G401 (cell line): Measurements from ENCODE around the gene SPRY4. TPM values are rescaled to one million over a fixed set of nuclear protein-coding genes. Genes with fewer than 3 reads are reported as not detected.
"Not testable (repeated sequence)": the region's sequence is repeated elsewhere in the genome, so short reads cannot be mapped to it uniquely, and the experiment has no call there.

ENCODE experiments used
- DNase-seq: peaks from one replicate; pipeline ENCODE4 v3.0.0-alpha.2; 2015; ENCODE audit warnings: low spot score
- in situ Hi-C: cut with HindIII; loops from 2 replicates; pipeline ENCODE4 v1.10.0; 2016; ENCODE audit warnings: low sequenced_read_pairs, mixed read lengths
- total RNA-seq: library from RNA; depleted of rRNA; stranded (reverse); fragments of >200 nt; shearing (Covaris generic); gene quantifications from 2 replicates; pipeline ENCODE4 v1.2.3, GENCODE V29; 2014; rRNA removed

The SPRY4 gene, protein sequence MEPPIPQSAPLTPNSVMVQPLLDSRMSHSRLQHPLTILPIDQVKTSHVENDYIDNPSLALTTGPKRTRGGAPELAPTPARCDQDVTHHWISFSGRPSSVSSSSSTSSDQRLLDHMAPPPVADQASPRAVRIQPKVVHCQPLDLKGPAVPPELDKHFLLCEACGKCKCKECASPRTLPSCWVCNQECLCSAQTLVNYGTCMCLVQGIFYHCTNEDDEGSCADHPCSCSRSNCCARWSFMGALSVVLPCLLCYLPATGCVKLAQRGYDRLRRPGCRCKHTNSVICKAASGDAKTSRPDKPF
- 6.5 and 7.9 TPM in 2 replicates for total RNA-seq

DNA sequence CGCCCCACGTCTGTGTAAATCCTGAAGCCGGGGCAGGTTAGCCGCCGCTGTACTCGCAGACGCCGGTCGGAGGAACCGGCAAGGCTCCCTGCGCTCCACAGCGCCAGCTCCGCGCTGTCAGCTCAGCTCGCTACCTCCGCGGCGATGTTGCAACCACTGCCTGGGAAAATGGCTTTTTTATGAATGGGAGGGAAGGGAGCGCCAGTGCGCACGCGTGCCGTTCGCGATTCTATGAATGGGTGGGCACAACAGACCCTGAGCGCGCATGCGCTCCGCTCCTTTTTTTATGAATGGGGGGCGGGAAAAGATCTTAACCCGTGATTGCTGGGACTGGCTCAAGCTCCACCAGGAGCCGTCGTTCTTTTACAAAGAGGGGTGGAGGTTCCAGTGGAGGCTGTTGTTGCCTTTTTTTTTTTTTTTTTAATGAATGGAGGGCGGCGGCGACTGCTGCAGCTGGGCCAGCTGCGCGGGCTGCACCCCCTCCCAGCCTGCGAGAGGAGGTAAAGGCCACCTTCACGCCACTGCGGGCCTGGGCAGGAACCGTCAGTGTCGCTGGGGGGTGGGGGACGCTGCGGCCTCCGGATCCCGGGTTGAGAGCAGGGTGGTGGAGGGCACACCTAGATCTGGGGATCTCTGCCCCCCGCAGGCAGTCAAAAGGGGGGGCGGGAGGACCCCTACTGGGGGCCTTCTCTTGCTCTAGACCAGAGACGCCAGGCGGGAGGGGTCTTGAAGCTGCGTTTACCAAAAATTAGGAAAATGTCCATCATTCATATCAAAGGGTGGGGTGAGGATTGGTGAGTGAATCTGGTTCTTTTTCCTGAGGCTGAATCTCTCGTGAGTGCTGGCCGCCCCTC is at the start of gene SPRY4:
SPRY4 (minus strand) TSS at position 151 of the 854 bp plus-strand sequence. CDS start 9,913 bp downstream, outside the sequence.
- in situ Hi-C loops, result loop anchor here (25.0 kb wide), 1 partner anchor 163 kb away; no protein-coding TSS in a partner anchor
- DNase-seq, result peak; percentile 95

DNA sequence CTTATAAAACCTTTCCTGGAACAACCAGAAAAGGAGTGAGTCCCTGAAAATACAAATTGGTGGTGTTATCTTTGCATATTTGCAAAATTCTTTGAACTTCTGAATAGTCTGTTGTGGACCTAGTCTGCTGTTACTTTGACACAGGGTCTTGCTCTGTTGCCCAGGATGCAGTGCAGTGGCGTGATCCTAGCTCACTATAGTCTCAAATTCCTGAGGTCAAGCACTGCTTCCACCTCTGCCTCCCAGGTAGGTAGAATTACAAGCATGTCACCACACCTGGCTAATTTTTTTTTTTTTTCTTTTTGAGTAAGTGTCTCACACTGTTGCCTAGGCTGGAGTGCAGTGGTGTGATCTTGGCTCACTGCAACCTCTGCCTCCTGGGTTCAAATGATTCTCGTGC is 43.7 kb upstream of the SPRY4 start:
- DNase-seq, result no peak
- in situ Hi-C loops, result loop anchor here (10.0 kb wide), 1 partner anchor 176 kb away; no protein-coding TSS in a partner anchor

DNA sequence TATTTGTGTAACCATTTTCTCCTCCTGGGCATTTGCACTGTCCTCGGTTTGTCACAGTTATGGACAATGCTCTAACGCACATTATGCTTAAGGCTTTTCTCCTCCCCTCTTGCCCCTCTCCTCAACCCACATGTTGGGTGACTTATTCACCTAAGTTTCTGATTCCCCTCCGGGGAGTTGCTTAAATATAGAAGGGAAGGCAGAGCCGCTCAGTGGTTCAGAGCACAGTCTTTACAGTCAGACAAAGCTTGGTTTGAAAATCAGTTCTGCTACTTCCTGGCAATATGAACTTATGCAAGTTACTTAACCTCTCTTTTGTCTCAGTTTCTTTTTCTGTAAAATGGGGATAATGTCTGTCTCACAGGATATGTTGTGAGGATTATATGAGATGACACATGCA is 41.2 kb upstream of the SPRY4 start:
- in situ Hi-C loops, result loop anchor here (10.0 kb wide), 1 partner anchor 179 kb away; no protein-coding TSS in a partner anchor

DNA sequence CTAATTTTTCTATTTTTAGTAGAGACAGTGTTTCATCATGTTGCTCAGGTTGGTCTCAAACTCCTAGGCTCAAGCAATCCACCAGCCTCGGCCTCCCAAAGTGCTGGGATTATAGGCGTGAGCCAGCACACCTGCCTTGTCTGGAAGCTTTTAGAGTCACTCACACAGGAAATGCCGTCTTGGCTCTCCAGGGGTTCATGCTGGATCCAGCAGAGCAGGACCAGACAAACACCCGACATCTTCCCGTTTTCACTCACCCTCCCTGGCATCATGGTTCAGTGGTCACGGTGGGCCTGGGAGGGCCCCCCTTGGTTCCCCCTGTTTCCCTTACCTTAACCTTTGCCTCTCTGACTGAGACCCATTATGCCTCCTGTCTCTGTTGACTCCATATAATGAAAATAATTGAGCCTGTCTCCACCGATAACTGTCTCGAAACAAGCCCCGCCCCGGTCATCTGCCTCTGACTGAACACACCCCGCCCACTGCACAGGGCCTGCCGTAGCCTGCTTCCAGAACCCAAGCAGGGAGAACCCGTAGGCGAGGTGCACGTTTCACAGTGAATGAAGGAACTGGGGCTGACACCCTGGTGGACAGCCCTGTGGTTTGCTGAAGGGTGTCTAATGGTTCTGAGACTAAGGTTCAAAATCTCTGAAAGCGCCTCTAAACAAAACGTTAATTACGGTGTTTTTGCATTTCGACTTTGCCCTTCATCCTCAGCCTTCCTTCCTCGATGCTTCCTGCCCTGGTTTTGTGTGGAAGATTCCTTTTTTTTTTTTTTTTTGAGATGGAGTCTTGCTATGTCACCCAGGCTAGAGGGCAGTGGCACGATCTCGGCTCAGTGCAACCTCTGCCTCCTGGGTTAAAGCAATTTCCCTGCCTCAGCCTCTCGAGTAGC is 39.7 kb upstream of the SPRY4 start:
- DNase-seq, result peak; percentile 88
- in situ Hi-C loops, result loop anchor here (10.0 kb wide), 1 partner anchor 180 kb away; no protein-coding TSS in a partner anchor

More for the DNA sequence above, 41.2 kb upstream of the SPRY4 start:
- DNase-seq, result no peak

DNA sequence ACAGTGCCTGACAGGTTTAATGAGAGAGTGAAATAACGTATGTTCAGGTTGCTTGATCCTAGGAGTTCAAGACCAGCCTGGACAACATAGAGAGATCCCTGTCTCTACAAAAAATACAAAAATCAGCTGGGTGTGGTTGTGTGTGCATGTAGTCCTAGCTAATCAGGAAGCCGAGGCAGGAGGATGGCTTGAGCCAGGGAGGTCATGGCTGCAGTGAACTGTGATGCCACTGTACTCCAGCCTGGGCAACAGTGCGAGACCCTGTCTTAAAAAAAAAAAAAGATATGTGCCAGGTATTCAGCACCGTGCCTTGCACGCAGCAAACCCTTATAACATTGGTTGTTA is 38.8 kb upstream of the SPRY4 start:
- in situ Hi-C loops, result loop anchor here (10.0 kb wide), 1 partner anchor 181 kb away; no protein-coding TSS in a partner anchor
- DNase-seq, result no peak

DNA sequence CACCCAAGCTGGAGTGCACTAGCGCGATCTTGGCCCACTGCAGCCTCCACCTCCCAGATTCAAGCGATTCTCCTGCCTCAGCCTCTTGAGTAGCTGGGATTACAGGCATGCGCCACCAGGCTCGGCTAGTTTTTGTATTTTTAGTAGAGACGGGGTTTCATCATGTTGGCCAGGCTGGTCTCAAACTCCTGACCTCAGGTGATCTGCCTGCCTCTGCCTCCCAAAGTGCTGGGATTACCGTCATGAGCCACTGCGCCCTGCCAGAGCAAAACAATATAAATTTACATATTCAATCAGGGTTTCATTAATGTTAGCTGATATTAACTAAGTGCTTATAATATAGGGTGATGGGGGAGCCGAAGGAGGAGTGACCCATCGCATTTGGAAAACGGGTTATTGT is 37.4 kb upstream of the SPRY4 start:
- in situ Hi-C loops, result loop anchor here (10.0 kb wide), 1 partner anchor 183 kb away; no protein-coding TSS in a partner anchor

DNA sequence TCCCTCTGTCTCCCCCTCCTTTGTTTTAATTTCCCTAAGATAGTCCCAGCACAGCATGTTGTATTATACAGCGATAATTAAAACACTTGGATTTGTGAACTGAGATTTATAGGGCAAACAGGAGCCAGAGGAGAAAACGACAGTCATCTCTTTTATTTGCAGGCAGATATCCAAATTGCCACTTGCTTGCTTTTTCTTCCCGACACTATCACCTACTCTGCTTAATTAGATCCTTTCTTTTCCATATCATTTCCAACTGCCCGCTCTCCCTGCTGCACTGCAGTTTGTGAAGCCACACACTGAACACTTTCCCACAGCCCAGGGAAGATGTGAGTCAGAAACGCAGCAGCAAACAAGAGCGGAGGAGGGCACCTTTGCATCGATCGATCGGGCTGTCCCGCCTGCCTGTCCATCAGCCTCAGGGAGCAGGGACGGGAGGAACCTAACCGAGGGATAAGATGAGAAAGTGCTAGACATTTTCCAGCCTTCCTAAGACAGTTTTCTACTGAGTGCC is 35.8 kb upstream of the SPRY4 start:
- peak; percentile 36 for DNase-seq
- in situ Hi-C loops, result loop anchor here (10.0 kb wide), 1 partner anchor 184 kb away; no protein-coding TSS in a partner anchor

More for the DNA sequence above, 37.4 kb upstream of the SPRY4 start:
- not testable (repeated sequence) for DNase-seq

DNA sequence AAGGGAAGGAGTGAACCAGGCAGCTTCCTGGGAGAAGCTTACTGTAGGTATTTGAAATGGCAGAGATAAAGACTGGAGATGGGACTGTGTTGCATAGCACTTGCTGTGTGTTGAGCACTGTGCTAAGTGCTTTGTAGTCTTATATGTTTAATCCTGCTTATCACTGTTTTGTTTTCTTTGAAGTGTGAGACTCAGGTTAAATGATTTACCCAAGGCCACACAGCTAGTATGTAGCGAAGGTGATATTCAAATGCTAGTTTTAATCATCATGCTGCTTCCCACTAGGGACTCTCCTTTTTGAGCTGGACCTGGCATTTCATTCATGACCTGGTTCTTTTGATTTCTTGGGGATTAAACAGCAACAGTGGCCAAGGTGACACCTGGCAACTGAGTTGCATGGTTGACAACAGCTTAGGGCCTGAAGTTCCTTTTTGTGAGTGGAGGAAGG is 35.3 kb upstream of the SPRY4 start:
- in situ Hi-C loops, result loop anchor here (10.0 kb wide), 1 partner anchor 185 kb away; no protein-coding TSS in a partner anchor
- no peak for DNase-seq

DNA sequence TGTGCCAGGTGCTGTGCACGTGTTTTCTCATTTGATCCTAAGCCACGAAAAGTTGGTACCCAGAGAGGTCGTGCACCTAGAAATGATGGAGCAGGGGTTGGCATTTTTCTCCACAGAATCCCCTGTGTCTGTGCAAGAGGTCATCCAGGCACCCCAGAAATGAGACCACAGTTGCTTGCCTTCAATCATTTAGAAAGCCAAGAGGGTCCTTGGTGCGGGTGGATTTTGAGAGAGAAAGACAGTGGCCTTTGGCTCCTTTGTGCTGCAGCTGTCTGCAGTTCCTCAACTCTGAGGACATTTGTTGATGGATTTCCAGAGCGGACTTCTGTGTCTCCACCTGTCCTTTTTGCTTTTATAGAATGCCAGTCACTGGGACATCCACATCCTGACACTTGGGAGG is 33.8 kb upstream of the SPRY4 start:
- DNase-seq, result no peak
- in situ Hi-C loops, result no loop called here

DNA sequence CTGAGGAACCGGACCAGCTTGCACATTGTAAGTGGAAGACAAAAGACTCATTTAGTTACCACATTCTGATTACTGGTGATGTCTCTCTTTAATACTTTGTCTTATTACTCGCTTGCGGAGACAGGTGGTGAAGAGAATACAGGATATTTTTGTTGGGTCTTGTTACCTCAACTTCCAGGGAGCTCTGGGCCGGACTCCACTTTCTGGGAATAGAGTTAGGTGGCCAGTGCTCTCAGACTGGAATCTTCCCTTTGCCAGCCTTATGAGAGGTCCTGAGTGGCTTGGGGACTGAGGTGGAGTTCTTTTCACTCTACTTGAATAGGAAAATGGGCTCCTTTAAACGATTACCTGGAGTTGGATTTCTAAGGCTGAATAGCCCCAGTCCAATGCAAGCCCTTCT is 33.3 kb upstream of the SPRY4 start:
- DNase-seq, result no peak
- in situ Hi-C loops, result no loop called here

DNA sequence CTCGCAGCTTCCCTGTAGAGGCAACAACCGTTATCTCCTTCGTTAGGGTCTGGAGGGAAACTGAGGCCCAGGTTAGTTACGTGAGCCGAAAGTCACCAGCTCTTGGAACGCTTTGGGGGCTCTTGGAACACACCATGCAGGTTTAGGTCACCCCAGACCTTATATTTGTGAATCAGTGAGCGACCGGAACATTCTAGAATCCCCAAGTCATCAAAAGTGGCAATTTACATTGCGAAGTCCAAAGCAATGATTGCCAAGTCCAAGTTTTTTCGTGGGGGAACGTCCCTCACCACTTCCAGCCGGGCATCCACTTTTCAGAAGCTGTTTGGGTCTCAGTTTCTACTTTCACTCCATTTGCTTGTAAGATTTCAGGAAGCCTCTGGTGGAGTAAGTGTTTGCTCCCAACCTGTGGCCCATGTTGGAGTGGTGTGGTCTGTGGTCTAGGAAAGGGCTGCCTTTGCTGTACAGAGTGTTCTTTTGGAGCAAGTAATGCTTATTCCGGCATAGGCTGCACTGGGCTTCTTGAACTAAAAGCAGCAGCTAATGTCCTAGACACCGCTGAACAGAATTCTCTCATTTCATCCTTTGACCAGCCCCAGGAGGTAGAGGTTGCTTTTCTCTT is 32.8 kb upstream of the SPRY4 start:
- in situ Hi-C loops, result no loop called here
- DNase-seq, result peak; percentile 43

DNA sequence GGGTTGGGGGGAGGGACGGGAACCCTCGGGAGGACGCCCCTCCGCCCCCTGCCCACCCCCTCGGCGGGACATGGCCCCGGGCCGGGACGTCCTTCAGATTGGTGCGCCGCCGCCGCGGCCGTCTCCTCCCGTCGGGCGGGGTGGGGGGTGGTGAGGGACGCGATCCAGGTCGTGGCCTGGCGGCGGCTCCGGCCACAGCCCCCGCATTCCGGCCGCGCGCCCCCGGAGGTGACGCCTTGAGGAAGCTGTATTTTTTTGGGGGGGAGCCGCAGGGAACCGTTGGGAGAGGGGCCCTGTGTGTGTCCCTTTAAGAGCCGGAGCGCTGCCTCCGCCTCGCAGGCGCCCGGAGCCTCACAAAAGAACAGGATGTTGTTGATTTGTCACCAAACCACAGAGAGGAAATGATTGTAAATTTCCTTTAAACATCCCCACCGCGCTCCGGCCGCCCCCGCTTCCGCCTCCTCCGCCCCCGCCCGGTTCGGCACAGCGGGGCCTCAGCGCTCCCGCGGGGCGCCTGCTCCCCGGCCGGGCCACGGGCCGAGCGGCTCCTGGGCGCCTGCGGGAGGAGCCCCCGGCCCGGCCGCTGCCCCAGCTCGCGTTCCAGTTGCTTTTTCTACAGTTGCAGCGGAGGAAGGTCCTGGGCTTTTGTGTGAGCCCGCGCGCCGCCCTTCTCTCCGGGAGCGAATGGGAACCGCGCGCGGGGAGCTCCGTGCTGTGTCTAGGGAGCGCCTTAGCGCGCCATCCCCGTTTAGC is 32.1 kb upstream of the SPRY4 start:
- in situ Hi-C loops, result no loop called here
- peak; percentile 84 for DNase-seq

DNA sequence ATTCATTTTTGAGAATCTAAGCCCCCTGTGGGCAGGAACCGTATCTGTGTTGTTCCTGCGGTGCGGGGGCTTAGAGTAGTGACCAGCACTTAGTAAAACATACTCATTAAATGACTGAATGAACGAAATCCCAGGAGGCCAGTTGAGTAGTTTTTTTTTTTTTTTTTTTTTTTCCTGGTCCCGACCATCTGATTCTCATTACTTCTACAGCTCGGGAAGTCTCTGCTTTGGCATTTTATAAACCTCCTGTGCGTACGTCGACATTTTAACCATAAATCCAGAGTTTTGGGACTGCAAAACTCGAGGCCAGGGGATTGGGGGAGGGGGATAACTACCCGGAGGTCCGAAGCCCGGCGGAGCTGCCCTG is 31.5 kb upstream of the SPRY4 start:
- in situ Hi-C loops, result no loop called here
- peak; percentile 34 for DNase-seq

DNA sequence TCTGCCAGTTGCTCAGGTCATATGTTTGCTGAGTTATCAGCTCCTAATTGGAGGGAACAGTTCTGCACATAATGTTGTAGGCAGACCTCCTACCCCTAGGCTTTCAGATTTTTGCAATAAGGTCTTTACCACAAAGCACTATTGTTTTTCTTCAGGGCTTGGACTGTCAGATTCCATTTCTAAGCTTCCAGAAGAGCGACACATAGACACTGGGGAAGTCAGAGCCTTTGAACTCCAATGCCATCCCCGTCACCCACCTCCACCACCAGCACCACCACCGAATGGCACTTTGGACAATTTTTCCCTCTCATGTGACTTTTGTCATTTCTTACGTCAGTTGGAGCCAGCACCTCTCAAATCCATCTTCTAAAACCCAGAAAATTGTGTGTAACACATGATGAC is 28.3 kb upstream of the SPRY4 start:
- DNase-seq, result peak; percentile 16
- in situ Hi-C loops, result no loop called here

DNA sequence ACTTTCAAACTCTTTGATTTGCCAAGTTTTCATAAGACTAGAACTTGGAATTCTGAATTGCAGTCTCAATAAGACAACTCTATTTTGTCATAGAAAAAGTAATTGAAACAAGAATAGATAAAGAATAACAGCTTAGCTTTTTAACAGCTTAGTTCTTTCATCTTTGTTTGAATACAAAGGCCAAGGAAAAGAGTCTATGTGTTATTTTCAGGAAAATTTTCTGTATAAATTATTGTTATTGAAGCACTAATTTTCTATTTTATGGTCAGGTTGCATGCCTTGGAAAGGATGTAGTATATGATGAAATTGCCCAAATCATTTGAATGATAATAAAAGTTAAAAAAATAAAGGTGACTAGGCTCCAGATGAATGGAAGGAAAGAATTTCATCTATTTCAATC is 25.2 kb upstream of the SPRY4 start:
- in situ Hi-C loops, result no loop called here
- no peak for DNase-seq

DNA sequence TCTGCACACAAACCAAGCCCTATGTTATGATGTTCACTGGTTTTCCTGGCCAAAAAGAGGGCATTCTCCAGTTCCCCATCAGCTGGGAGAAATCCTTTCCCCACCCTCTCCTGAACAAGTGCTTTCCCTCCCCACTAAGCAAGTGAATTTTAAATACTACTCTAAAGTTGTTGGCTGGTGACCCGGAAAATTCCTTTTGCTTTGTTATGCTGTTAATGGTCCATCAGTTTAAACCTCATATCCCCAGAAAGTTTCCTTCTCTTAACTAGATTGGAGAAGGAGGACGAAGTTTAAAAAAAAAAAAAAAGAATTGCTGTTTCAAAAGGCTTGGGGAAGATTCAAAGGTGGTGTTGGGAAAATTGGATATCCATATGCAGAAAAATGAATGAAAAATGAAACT is 21.9 kb upstream of the SPRY4 start:
- DNase-seq, result no peak
- in situ Hi-C loops, result no loop called here

DNA sequence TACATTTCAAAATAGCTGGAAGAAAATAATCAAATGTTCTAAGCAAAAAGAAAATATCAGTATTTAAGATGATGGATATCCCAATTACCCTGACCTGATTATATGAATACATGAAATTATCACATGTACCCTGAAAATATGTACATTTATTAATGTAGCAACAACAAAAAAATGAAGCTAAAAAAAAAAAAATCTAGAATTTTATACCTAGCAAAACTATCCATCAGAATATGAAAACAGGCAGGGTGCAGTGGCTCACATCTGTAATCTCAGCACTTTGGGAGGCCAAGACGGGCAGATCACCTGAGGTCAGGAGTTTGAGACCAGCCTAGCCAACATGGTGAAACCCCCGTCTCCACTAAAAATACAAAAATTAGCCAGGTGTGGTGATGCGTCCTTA is 20.1 kb upstream of the SPRY4 start:
- in situ Hi-C loops, DNase-seq: not testable (repeated sequence)

DNA sequence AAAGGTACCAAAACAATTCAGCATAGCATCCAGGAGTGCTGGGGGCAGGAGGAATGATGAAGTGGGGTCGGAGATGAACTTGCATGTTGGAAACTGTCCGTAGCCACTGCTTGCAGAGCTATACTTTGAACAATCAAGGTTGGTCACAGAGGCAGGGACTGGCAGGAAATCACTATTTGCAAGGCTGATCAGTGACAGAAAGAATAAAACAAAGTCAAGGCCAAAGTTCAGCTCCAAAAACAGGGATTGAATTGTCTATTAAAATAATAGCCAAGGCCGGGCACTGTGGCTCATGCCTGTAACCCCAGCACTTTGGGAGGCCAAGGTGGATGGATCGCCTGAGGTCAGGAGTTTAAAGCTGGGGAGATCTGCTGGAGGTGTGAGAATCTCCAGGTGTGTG is 18.7 kb upstream of the SPRY4 start:
- in situ Hi-C loops, result no loop called here

More for the DNA sequence above, 18.7 kb upstream of the SPRY4 start:
- no peak for DNase-seq
